Left ventricle myocardium superior (tissue), 1 donor: Measurements from ENCODE around the gene VMP1. TPM values are rescaled to one million over a fixed set of nuclear protein-coding genes. Genes with fewer than 3 reads are reported as not detected.

ENCODE experiments used
- ATAC-seq: fragments of 200-7000 bp; cut with Tn5 transposase; one replicate; pipeline ENCODE4 v1.9.1; 2020; ENCODE audit warnings: mild to moderate bottlenecking, moderate library complexity
- DNase-seq: peaks from one replicate; pipeline ENCODE4 v3.0.0-alpha.2; 2020
- intact Hi-C: fragments of 100-400 bp; cut with micrococcal nuclease; formaldehyde crosslinking; loops from one replicate; pipeline ENCODE4 v1.11.0; 2022
- total RNA-seq: library from RNA; stranded (reverse); fragmentation: NEBNext Ultra II Directional; extraction: Animal tissue kit (Norgen Biotek cat#: 25700); gene quantifications from one replicate; pipeline ENCODE4 v1.2.1, GENCODE V29; 2021
- donor health status: DM: no; HTN: yes; CAD: no; lungs with severe emphysema.

VMP1 gene
- total RNA-seq, 1 donor from 2014 or later: 55.9 TPM

- ATAC-seq (no peak), DNase-seq (no peak)
- intact Hi-C loops: no loop called here
Measured at GRCh38 chr17:59699786-59700185, 7.7 kb upstream of the VMP1 start.

DNA sequence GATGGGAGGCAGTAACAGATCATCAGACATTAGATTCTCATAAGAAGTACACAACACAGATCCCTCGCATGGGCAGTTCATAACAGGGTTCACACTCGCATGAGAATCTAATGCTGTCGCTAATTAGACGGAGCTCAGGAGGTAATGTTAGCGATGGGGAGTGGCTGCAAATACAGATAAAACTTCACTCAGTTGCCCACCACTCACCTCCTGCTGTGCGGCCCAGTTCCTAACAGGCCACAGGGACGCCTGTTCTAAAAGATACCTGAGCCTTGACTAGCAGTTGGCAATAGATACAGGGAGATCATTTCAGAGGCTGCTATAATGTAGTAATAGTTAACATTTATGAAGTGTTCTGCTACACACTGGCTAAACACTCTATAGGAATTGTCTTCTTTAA, 5.2 kb upstream of the VMP1 start:
- intact Hi-C loops: no loop called here
- ATAC-seq (no peak), DNase-seq (no peak)

- DNase-seq: no peak
- intact Hi-C loops: no loop called here
- ATAC-seq: no peak
Measured at GRCh38 chr17:59707971-59708430, 547 bp downstream of the VMP1 start.

- DNase-seq (no peak), ATAC-seq (no peak)
- intact Hi-C loops: no loop called here
Measured at GRCh38 chr17:59711936-59712335, 4.5 kb downstream of the VMP1 start.

DNA sequence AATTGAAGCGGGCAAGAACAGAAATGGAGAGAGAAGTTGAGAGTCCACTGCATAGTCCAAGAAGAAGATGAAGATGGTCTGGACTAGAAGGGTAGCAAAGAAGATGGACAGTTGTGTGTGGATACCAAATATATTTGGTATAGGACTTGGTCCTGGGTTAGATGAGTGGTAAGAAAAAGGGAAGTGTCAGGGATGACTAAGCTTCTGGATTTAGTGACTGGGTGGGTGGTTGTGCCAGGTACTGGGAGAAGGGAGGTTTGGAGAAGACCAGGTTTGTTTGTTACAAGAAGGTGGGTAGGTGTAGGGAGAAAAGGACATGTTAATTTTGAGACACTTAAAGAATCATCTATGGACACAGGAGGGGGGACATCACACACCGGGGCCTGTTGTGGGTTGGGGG, 5.4 kb downstream of the VMP1 start:
- intact Hi-C loops: no loop called here
- no peak for ATAC-seq
- no peak for DNase-seq

GRCh38 chr17:59714255-59714654, 6.8 kb downstream of the VMP1 start:
- ATAC-seq: no peak
- intact Hi-C loops: no loop called here
- DNase-seq: no peak

GRCh38 chr17:59716427-59716826, 9.0 kb downstream of the VMP1 start:
- ATAC-seq (peak; percentile 53), DNase-seq (no peak)
- intact Hi-C loops: no loop called here

GRCh38 chr17:59719526-59719925, 12.1 kb downstream of the VMP1 start:
- DNase-seq (no peak), ATAC-seq (no peak)
- intact Hi-C loops: no loop called here

GRCh38 chr17:59722623-59723022, 15.2 kb downstream of the VMP1 start:
- intact Hi-C loops: no loop called here
- no peak for ATAC-seq
- DNase-seq: no peak

DNA sequence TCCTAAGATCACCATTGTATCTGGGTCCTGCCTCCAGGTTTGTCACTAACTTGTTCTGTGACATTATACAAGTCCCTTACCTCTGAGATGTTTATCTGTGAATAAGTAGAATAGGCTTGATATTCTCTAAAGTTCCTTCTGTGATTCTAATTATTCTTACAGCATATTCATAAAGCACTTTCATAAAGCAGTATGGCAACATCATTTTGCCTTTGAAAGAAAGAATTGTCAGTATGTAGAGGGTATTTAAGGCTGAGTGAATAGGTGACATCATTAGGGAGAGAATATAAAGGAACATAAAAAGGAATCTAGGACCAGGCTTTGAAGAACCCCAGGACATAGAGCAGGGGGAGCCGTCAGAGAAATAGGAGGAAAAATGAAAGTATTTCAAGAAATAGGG, 15.6 kb downstream of the VMP1 start:
- ATAC-seq: no peak
- no peak for DNase-seq
- intact Hi-C loops: no loop called here

- ATAC-seq: no peak
- no peak for DNase-seq
- intact Hi-C loops: no loop called here
Measured at GRCh38 chr17:59723607-59724006, 16.2 kb downstream of the VMP1 start.

DNA sequence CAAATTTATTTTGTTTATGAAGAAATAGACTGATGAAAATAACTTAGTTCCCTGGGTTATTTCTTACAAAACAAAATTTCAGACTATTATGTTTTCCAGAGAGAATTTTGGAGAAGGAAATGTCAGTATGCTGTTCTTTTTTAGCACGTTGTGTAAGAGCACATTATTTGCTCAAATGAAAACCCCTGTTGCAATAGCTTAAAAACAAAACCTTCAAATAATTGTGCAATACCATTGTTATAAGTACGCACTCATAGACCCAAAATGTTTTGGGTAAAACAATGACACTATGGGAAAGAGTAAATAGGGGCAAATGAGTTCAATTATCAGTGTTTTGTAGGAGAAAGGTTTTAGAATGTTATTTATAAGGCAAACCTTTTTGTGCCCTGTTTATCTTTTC, 18.2 kb downstream of the VMP1 start:
- peak; percentile 64 for ATAC-seq
- no peak for DNase-seq
- intact Hi-C loops: no loop called here

DNA sequence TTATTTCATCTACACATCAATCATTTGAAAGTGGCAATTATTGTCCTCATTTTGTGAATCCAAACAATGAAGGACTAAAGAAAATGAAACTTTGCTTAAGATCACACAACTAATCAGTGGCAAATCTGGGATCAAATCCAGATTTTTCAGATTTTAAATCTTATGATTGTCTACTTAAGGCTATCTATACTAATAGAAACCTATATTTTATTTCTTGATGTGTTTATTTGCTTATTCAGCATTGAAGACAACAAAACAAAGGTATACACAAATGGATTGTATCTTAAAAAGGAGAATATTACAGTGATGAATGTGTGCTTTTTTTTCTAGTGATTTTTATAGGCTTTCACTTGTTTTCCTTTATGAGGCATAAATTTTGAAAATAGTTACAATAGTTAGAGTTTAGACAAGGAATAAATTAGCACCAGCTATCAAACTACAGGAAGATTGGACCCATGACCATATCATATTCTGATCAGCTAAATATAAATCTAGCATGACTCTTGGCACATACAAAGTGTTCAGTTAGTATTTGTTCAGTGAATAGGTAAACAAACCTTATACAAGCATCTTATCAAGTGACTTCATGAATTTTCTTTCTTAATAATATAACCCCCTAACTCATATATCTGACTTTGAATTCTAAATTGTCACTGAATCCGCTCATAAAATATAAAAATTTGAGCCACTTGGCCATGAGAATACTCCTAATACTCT, 20.5 kb downstream of the VMP1 start:
- intact Hi-C loops: no loop called here
- ATAC-seq (no peak), DNase-seq (no peak)

DNA sequence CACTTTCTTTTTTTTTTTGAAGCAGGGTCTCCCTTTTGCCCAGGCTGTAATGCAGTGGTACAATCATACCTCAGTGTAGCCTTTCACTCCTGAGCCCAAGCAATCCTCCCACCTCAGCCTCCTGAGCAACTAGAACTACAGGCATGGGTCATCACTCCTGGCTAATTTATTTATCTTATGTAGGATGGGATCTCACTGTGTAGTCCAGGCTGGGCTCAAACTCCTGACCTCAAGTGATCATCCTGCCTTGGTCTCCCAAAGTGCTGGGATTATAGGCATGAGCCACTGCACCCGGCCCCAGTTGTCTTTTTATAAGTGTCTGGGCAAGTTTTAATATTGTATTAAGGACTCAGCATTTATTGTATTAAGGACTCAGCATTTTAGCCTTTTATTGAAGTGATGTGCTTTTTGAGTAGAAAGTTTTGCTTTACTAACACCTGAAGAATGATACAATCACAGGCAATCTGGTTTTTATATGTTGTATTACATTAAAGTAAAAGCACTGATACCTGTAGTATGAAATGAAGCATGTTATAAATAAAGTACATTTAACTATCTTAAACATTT, 22.9 kb downstream of the VMP1 start:
- DNase-seq (no peak), ATAC-seq (no peak)
- intact Hi-C loops: no loop called here

DNA sequence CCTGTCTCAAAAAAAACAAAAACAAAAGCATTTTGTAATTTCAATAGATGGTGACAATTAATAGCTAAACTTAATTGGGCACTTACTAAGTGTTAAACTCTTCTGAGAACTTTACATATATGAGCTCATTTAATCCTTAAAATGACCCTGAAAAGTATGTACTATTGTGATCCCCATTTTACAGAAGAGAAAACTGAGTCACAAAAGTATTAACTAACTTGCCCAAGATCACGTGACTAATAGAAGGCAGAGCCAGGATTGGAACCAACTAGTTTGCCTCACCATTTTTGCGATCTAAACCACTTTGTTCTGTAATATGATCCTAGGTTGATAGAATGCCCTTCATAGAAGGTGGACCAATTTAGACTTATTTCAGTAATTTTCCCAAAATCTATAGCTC, 26.2 kb downstream of the VMP1 start:
- ATAC-seq (no peak), DNase-seq (no peak)
- intact Hi-C loops: no loop called here

DNA sequence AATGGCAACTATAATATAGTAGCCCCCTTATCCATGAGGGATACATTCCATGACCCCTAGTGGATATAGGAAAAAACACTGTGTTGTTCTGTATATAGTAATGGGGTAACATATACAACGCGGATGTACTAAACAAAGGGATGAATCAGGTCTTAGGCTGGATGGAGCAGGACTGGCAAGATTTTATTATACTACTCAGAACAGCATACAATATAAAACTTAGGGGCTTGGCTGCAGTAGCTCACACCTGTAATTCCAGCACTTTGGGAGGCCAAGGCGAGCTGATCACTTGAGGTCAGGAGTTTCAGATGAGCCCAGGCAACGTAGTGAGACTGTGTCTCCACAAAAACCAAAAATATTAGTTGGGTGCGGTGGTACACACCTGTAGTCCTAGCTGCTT, 26.8 kb downstream of the VMP1 start:
- intact Hi-C loops: no loop called here
- ATAC-seq (no peak), DNase-seq (no peak)

DNA sequence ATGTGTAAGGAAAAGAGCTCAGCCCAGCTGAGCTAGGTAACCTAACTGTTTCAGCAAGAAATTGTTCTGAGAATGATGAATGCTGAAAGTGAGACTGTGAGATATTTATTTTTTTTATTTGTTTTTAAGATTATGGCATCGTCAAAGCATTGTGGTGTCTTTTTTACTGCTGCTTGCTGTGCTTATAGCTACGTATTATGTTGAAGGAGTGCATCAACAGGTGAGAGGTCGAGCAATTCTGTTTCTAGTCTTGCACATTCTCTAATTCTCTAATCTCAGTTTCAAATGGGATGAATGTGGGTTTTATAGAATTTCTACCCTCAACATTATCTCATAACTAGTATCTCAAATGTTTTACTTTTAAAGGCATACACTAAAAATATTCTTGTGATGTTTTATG, 29.9 kb downstream of the VMP1 start:
- no peak for DNase-seq
- intact Hi-C loops: no loop called here
- no peak for ATAC-seq

GRCh38 chr17:59743842-59744241, 36.4 kb downstream of the VMP1 start:
- ATAC-seq (no peak), DNase-seq (no peak)
- intact Hi-C loops: no loop called here

GRCh38 chr17:59745040-59745439, 37.6 kb downstream of the VMP1 start:
- DNase-seq: no peak
- no peak for ATAC-seq
- intact Hi-C loops: no loop called here

- intact Hi-C loops: no loop called here
- DNase-seq (no peak), ATAC-seq (no peak)
Measured at GRCh38 chr17:59746849-59747445, 39.5 kb downstream of the VMP1 start.

DNA sequence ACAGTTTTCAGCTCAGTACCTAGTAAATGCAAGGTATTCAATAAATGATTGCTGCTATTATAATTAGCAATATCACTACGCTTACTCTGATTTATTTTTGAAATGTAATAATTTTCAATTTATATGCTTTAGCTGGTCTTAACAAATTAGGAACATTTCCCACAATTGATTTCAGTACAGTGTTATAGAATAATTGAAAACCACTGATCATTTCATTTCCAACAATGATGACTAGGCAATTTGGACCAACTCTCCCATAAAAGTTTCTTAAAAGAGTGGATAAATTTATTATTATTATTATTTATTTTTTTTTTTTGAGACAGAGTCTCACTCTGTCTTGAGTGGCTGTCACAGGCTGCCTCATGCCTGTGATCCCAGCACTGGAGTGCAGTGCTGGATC, 41.1 kb downstream of the VMP1 start:
- no peak for DNase-seq
- intact Hi-C loops: no loop called here
- no peak for ATAC-seq
